ENCODE results near the gene C19orf33. TPM values are rescaled to one million over a fixed set of nuclear protein-coding genes. Genes with fewer than 3 reads are reported as not detected.
A peak's percentile ranks its signal among the peaks of the same experiment; 100 is the strongest.

C19orf33 gene
- total and polyA plus RNA-seq, 11 donors: 3.5 to 73.1 (median 12.2) TPM; not detected in 1

DNA sequence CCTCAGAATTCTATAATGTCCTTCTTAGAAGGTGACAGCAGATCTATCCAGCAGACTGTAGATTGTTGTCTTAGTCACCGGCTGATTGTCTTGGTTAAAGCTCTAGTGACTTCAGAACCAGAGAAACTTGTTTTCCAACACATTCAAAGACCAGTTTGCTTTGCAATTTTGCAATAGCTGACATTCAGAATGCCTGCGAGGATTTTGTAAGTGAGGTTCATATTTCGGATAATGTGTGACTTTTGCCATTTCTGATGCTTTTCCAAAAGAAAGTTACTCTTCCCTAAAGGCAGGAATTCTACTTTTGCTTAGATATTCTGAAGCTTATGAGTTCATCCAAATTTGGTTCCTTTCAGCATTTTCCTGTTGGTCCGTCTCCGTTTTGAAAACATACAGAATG is 26.5 kb upstream of the C19orf33 start:
- Histone ChIP-seq H3K27me3 (no peaks in the 10 kb centered on the region), H3K27ac (peak overlapping the region; percentile 57 to 90 (median 78)), H3K9me3 (no peaks in the 10 kb centered on the region), H3K36me3 (no peaks in the 10 kb centered on the region), H3K4me3 (peak overlapping the region in 1 of 12 donors; percentile 10), H3K4me1 (peaks cover 4 to 73% (median 43%) of the 10 kb centered on the region in 12 donors)
- TF ChIP-seq CTCF (IDR thresholded peaks at IDR 0.05) (no peak), POLR2A (IDR thresholded peaks at IDR 0.05) (no peak)
- ATAC-seq: no peak
- no peak for DNase-seq
- intact Hi-C loops (cut with DNase I): loop anchor here in 4 of 10 donors (5.0 kb wide), 3 partner anchors 35 to 45 kb away; partner anchors contain the start of genes KCNK6 (in 2 of the 4) and YIF1B (in 2 of the 4)
- 23 to 35% (median 26%) methylated on average over 5 of the region's 5 CpGs for WGBS, 4 donors

GRCh38 chr19:38277969-38278680 is 25.9 kb upstream of the C19orf33 start:
- peaks cover 4 to 78% (median 47%) of the 10 kb centered on the region in 12 donors for H3K4me1 ChIP-seq
- WGBS, 4 donors: 31 to 33% (median 33%) methylated on average over 9 of the region's 9 CpGs
- TF ChIP-seq POLR2A (IDR thresholded peaks at IDR 0.05) (peak in 1 of 2 donors; percentile 21), CTCF (IDR thresholded peaks at IDR 0.05) (no peak)
- no peaks in the 10 kb centered on the region for H3K9me3 ChIP-seq
- no peak overlapping the region for H3K4me3 ChIP-seq
- peak overlapping the region; percentile 57 to 90 (median 78) for H3K27ac ChIP-seq
- peak in 4 of 5 donors; percentile 79 to 86 (median 84) for DNase-seq
- peak; percentile 80 to 93 (median 90) for ATAC-seq
- no peaks in the 10 kb centered on the region for H3K36me3 ChIP-seq
- no peaks in the 10 kb centered on the region for H3K27me3 ChIP-seq
- intact Hi-C loops (cut with DNase I): loop anchor here in 8 of 10 donors (1.0 to 5.0 kb wide), 7 partner anchors 25 to 44 kb away; partner anchors contain the start of genes YIF1B (in 3 of the 8) and KCNK6 (in 2 of the 8)

- DNase-seq (no peak), ATAC-seq (no peak)
- TF ChIP-seq CTCF (IDR thresholded peaks at IDR 0.05) (no peak), POLR2A (IDR thresholded peaks at IDR 0.05) (no peak)
- peak overlapping the region; percentile 57 to 90 (median 78) for H3K27ac ChIP-seq
- H3K36me3 ChIP-seq: no peaks in the 10 kb centered on the region
- intact Hi-C loops (cut with DNase I): loop anchor here in 8 of 10 donors (1.0 to 5.0 kb wide), 7 partner anchors 24 to 44 kb away; partner anchors contain the start of genes YIF1B (in 3 of the 8) and KCNK6 (in 2 of the 8)
- 23 to 30% (median 25%) methylated on average over 2 of the region's 2 CpGs for WGBS, 4 donors
- H3K9me3 ChIP-seq: no peaks in the 10 kb centered on the region
- peaks cover 4 to 78% (median 47%) of the 10 kb centered on the region in 12 donors for H3K4me1 ChIP-seq
- H3K27me3 ChIP-seq: no peaks in the 10 kb centered on the region
- no peak overlapping the region for H3K4me3 ChIP-seq
These were observed 25.3 kb upstream of the C19orf33 start for GRCh38 chr19:38278751-38279150.

All from heart left ventricle (tissue), 16 donors.